Neuronal stem cell (in vitro differentiated cells): ENCODE results near the gene CHST13.
"Not testable (repeated sequence)": the region's sequence is repeated elsewhere in the genome, so short reads cannot be mapped to it uniquely, and the experiment has no call there.

ENCODE experiments used
- DNase-seq: peaks from one replicate; pipeline ENCODE4 v3.0.0-alpha.2; 2013; ENCODE audit warnings: low spot score
- H2AFZ ChIP-seq: one replicate; pipeline ENCODE4 v1.6.1; 2013; ENCODE audit warnings: mild to moderate bottlenecking, low read length, inconsistent platforms
- H2AK5ac ChIP-seq: 2 replicates; pipeline ENCODE4 v1.6.1; 2013; ENCODE audit warnings: low read depth, mild to moderate bottlenecking, inconsistent platforms, low read length, moderate library complexity, mixed read lengths
- H2BK120ac ChIP-seq: 2 replicates; pipeline ENCODE4 v1.6.1; 2013; ENCODE audit warnings: low read depth, mild to moderate bottlenecking, inconsistent platforms, low read length, moderate library complexity, mixed read lengths
- H2BK12ac ChIP-seq: one replicate; pipeline ENCODE4 v1.6.1; 2013; ENCODE audit warnings: low read length, inconsistent platforms
- H2BK15ac ChIP-seq: 2 replicates; pipeline ENCODE4 v1.6.1; 2013; ENCODE audit warnings: mild to moderate bottlenecking, low read length, inconsistent platforms, mixed read lengths
- H2BK5ac ChIP-seq: one replicate; pipeline ENCODE4 v1.6.1; 2013; ENCODE audit warnings: inconsistent platforms, mild to moderate bottlenecking, low read length, moderate library complexity
- H3K14ac ChIP-seq: one replicate; pipeline ENCODE4 v1.6.1; 2013; ENCODE audit warnings: low read length, inconsistent platforms
- H3K18ac ChIP-seq: 2 replicates; pipeline ENCODE4 v1.6.1; 2013; ENCODE audit warnings: low read length, inconsistent platforms
- H3K23ac ChIP-seq: 2 replicates; pipeline ENCODE4 v1.6.1; 2013; ENCODE audit warnings: low read depth, mild to moderate bottlenecking, mixed read lengths, low read length, inconsistent platforms; ENCODE audit not compliant: poor library complexity
- H3K27ac ChIP-seq: replicated peaks from 3 replicates; pipeline ENCODE4 v1.5.1; 2013; ENCODE audit warnings: low read length, inconsistent platforms
- H3K27me3 ChIP-seq, 3 experiments: 2 replicates each; pipeline ENCODE4 v1.6.1; 2013; ENCODE audit warnings: low read length in 3 of 3, mild to moderate bottlenecking in 2 of 3, inconsistent platforms in 1 of 3, low read depth in 1 of 3, mixed read lengths in 1 of 3, moderate library complexity in 1 of 3; ENCODE audit not compliant: control insufficient read depth in 3 of 3, insufficient read depth in 3 of 3
- H3K36me3 ChIP-seq, 2 donors: replicated peaks in 1 of 2; 2 replicates each; pipeline ENCODE4 v1.6.1; 2013; ENCODE audit warnings: low read length in 2 of 2; ENCODE audit not compliant: control insufficient read depth in 2 of 2, insufficient read depth in 2 of 2
- H3K4ac ChIP-seq: 2 replicates; pipeline ENCODE4 v1.6.1; 2013; ENCODE audit warnings: inconsistent platforms, mild to moderate bottlenecking, low read length, moderate library complexity
- H3K4me1 ChIP-seq, 2 donors: 1 replicate in 1 of 2; 2 replicates in 1 of 2; pipeline ENCODE4 v1.6.1; 2013; ENCODE audit warnings: low read length in 2 of 2, low read depth in 1 of 2; ENCODE audit not compliant: control insufficient read depth in 2 of 2, insufficient read depth in 1 of 2
- H3K4me2 ChIP-seq: one replicate; pipeline ENCODE4 v1.6.1; 2013; ENCODE audit warnings: mild to moderate bottlenecking, low read length, inconsistent platforms; ENCODE audit not compliant: insufficient read depth, poor library complexity, severe bottlenecking
- H3K4me3 ChIP-seq, 2 donors: 2 replicates each; pipeline ENCODE4 v1.5.1; 2013; ENCODE audit warnings: low read length in 2 of 2, mild to moderate bottlenecking in 2 of 2, inconsistent platforms in 1 of 2, moderate library complexity in 1 of 2
- H3K79me1 ChIP-seq: one replicate; pipeline ENCODE4 v1.6.1; 2013; ENCODE audit warnings: low read depth, mild to moderate bottlenecking, inconsistent platforms, low read length, moderate library complexity
- H3K9ac ChIP-seq: one replicate; pipeline ENCODE4 v1.6.1; 2013; ENCODE audit warnings: mild to moderate bottlenecking, low read depth, low read length, inconsistent platforms; ENCODE audit not compliant: poor library complexity
- H3K9me3 ChIP-seq, 2 donors: replicated peaks in 1 of 2; 2 replicates each; pipeline versions ENCODE3 to v1.6.1; 2013; ENCODE audit warnings: low read length in 2 of 2, mild to moderate bottlenecking in 2 of 2, inconsistent platforms in 1 of 2, low read depth in 1 of 2, mixed read lengths in 1 of 2, moderate library complexity in 1 of 2; ENCODE audit not compliant: control insufficient read depth in 2 of 2, insufficient read depth in 1 of 2
- H4K8ac ChIP-seq: one replicate; pipeline ENCODE4 v1.6.1; 2013; ENCODE audit warnings: low read depth, mild to moderate bottlenecking, inconsistent platforms, low read length, moderate library complexity
- H4K91ac ChIP-seq: one replicate; pipeline ENCODE4 v1.6.1; 2013; ENCODE audit warnings: low read length, low read depth, mild to moderate bottlenecking, inconsistent platforms; ENCODE audit not compliant: poor library complexity
- WGBS, 2 donors: extraction: QIAGEN DNeasy Blood & Tissue Kit; methylation state at CpG; one replicate each; pipeline ENCODE4 v1.1.7; 2013; ENCODE audit warnings: missing lambda C conversion rate in 2 of 2, mixed read lengths in 1 of 2; ENCODE audit not compliant: insufficient read length in 2 of 2, insufficient replicate concordance in 1 of 2; ENCODE audit errors: extremely low coverage in 2 of 2; 5-methylcytosine and 5-hydroxymethylcytosine counted together

CHST13 gene

DNA sequence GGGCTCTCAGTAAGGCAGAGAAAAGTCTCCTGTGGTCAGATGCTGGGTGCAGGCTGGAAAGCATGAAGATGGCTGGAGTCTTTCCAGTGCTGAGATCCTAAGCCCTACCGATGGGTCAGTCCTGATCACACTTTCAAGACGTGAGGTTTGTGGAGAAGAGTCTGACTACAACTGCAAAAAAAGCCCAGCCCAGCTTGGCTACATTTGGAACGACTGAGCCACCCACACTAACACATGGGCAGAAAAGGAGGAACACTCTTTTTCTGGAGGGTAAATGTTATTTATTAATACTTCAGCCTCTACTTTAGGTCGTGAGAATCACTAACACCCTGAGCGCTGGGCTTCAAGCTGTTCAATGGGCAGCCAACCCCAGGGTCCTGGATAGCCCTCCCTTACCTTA, 56.8 kb downstream of the CHST13 start:
- Histone ChIP-seq H4K8ac (no peak overlapping the region), H3K9me3 (peaks cover 3 to 5% of the 10 kb centered on the region in 2 donors), H3K4me3 (no peak overlapping the region), H2BK12ac (no peak overlapping the region), H2BK120ac (no peak overlapping the region), H3K4me1 (no peaks in the 10 kb centered on the region), H3K4ac (no peak overlapping the region), H2AK5ac (no peak overlapping the region), H3K23ac (no peak overlapping the region), H2AFZ (no peak overlapping the region), H2BK15ac (no peak overlapping the region), H3K36me3 (no peaks in the 10 kb centered on the region), H3K18ac (no peak overlapping the region), H3K27ac (no peak overlapping the region), H4K91ac (no peak overlapping the region), H2BK5ac (no peak overlapping the region), H3K79me1 (no peaks in the 10 kb centered on the region), H3K14ac (no peak overlapping the region), H3K4me2 (no peak overlapping the region), H3K9ac (no peak overlapping the region), H3K27me3 (peaks cover 0 to 2% (median 0%) of the 10 kb centered on the region in 3 experiments)
- no CpG with 5 or more reads among the region's 5 CpGs for WGBS, 2 donors
- no peak for DNase-seq

DNA sequence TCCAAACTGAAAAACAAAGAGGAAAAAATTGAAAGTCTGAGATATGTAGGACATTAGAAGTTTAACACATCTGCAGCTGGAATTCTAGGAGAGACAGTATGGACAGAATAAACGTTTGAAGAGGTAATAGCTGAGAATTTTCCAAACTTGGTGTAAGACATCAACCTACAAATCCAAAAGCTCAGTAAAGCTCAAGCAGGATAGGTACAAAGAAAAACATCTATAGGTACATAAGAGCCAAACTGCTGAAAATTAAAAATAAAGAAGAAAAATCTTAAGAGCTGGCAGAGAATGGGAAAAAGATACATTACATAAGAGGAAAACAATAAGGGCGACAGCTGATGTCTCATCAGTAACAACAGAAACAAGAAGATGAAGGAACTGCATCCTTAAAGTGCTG, 57.6 kb downstream of the CHST13 start:
- no CpG with 5 or more reads among the region's 2 CpGs for WGBS, 2 donors
- Histone ChIP-seq H3K36me3 (no peaks in the 10 kb centered on the region), H2BK120ac (no peak overlapping the region), H2BK15ac (no peak overlapping the region), H3K23ac (no peak overlapping the region), H3K4me2 (no peak overlapping the region), H3K14ac (no peak overlapping the region), H2AK5ac (no peak overlapping the region), H3K4me3 (no peak overlapping the region), H3K9me3 (peaks cover 3 to 5% of the 10 kb centered on the region in 2 donors), H3K4ac (no peak overlapping the region), H4K91ac (no peak overlapping the region), H2BK12ac (no peak overlapping the region), H2AFZ (no peak overlapping the region), H2BK5ac (no peak overlapping the region), H3K4me1 (no peaks in the 10 kb centered on the region), H3K79me1 (no peaks in the 10 kb centered on the region), H3K18ac (no peak overlapping the region), H3K27me3 (peaks cover 0 to 2% (median 0%) of the 10 kb centered on the region in 3 experiments), H3K27ac (no peak overlapping the region), H4K8ac (no peak overlapping the region), H3K9ac (no peak overlapping the region)
- no peak for DNase-seq

- H3K4me2 ChIP-seq, result no peak overlapping the region
- no peaks in the 10 kb centered on the region for H3K79me1 ChIP-seq
- H3K27ac ChIP-seq, result no peak overlapping the region
- no peak overlapping the region for H2AFZ ChIP-seq
- no peak overlapping the region for H3K14ac ChIP-seq
- H3K4ac ChIP-seq, result no peak overlapping the region
- H2BK15ac ChIP-seq, result no peak overlapping the region
- no peak overlapping the region for H2BK5ac ChIP-seq
- no peak overlapping the region for H4K91ac ChIP-seq
- H3K9me3 ChIP-seq, result peaks cover 3 to 5% of the 10 kb centered on the region in 2 donors
- no peak overlapping the region for H2BK12ac ChIP-seq
- WGBS, 2 donors, result no CpG with 5 or more reads among the region's 4 CpGs
- no peak overlapping the region for H2AK5ac ChIP-seq
- H3K36me3 ChIP-seq, result no peaks in the 10 kb centered on the region
- no peak overlapping the region for H3K4me3 ChIP-seq
- H4K8ac ChIP-seq, result no peak overlapping the region
- no peaks in the 10 kb centered on the region for H3K4me1 ChIP-seq
- no peak overlapping the region for H3K9ac ChIP-seq
- no peak overlapping the region for H3K23ac ChIP-seq
- no peak overlapping the region for H2BK120ac ChIP-seq
- DNase-seq, result no peak
- no peak overlapping the region for H3K18ac ChIP-seq
- H3K27me3 ChIP-seq, result peaks cover 0 to 2% (median 0%) of the 10 kb centered on the region in 3 experiments
Measured at GRCh38 chr3:126582311-126582710, 58.4 kb downstream of the CHST13 start.

- not testable (repeated sequence) for DNase-seq, H3K27ac ChIP-seq, H3K4me2 ChIP-seq, H2AK5ac ChIP-seq, H4K91ac ChIP-seq, H3K14ac ChIP-seq, H2BK120ac ChIP-seq, H3K27me3 ChIP-seq, H3K9ac ChIP-seq, H3K4me1 ChIP-seq, H3K18ac ChIP-seq, H3K9me3 ChIP-seq, H3K4ac ChIP-seq, H4K8ac ChIP-seq, H3K4me3 ChIP-seq, H3K79me1 ChIP-seq, H3K23ac ChIP-seq, H3K36me3 ChIP-seq, H2BK15ac ChIP-seq, H2BK5ac ChIP-seq, H2BK12ac ChIP-seq
- WGBS, 2 donors, result no CpG with 5 or more reads among the region's 5 CpGs
- peak overlapping the region; percentile 68 for H2AFZ ChIP-seq
Measured at GRCh38 chr3:126591515-126591914, 67.6 kb downstream of the CHST13 start.
